Keratinocyte (primary cell): ENCODE measurements around the gene SCAMP4. TPM values are rescaled to one million over a fixed set of nuclear protein-coding genes. Genes with fewer than 3 reads are reported as not detected.

Experiments
- DNase-seq: peaks from one replicate; pipeline ENCODE4 v3.0.0-alpha.2; 2011; ENCODE audit warnings: low read depth, missing footprints, low spot score
- FAIRE-seq: peaks from 2 replicates; lab custom pipeline; 2011; peaks lifted over from hg19 to GRCh38; lab: Jason Lieb, UNC
- H2AFZ ChIP-seq: 2 replicates; pipeline ENCODE4 v1.6.0; 2012; ENCODE audit warnings: low read length, control low read depth, inconsistent platforms; ENCODE audit not compliant: control insufficient read depth
- H3K27ac ChIP-seq: 2 replicates; pipeline ENCODE4 v1.5.1; 2011; ENCODE audit warnings: low read length; ENCODE audit not compliant: control insufficient read depth, insufficient read depth
- H3K27me3 ChIP-seq: 3 replicates; pipeline ENCODE4 v1.6.0; 2011; ENCODE audit warnings: low read length; ENCODE audit not compliant: control insufficient read depth, insufficient read depth; ENCODE audit errors: extremely low read depth
- H3K36me3 ChIP-seq, 2 experiments: 2 replicates in 1 of 2; 3 replicates in 1 of 2; pipeline ENCODE4 v1.5.1; 2011; ENCODE audit warnings: low read length in 2 of 2, mild to moderate bottlenecking in 1 of 2; ENCODE audit not compliant: control insufficient read depth in 2 of 2, insufficient read depth in 2 of 2; ENCODE audit errors: extremely low read depth in 1 of 2
- H3K4me1 ChIP-seq: 3 replicates; pipeline ENCODE4 v1.5.1; 2011; ENCODE audit warnings: low read length; ENCODE audit not compliant: control insufficient read depth, insufficient read depth; ENCODE audit errors: extremely low read depth
- H3K4me2 ChIP-seq: 3 replicates; pipeline ENCODE4 v1.6.0; 2011; ENCODE audit warnings: low read depth, low read length; ENCODE audit not compliant: control insufficient read depth, insufficient read depth; ENCODE audit errors: extremely low read depth
- H3K4me3 ChIP-seq, 3 experiments: fragments of 200-600 bp in 1 of 3; sonication (generic) in 1 of 3; 2 replicates in 2 of 3; 3 replicates in 1 of 3; pipeline ENCODE4 v1.5.1; 2011 to 2016; ENCODE audit warnings: low read length in 3 of 3, mild to moderate bottlenecking in 3 of 3, control low read depth in 2 of 3, inconsistent platforms in 1 of 3, low read depth in 1 of 3, mixed read lengths in 1 of 3, mixed run types in 1 of 3, moderate library complexity in 1 of 3; ENCODE audit not compliant: control insufficient read depth in 2 of 3, insufficient read depth in 2 of 3; ENCODE audit errors: extremely low read depth in 1 of 3
- H3K79me2 ChIP-seq: 2 replicates; pipeline ENCODE4 v1.6.0; 2012; ENCODE audit warnings: low read length; ENCODE audit not compliant: control insufficient read depth, insufficient read depth
- H3K9ac ChIP-seq: 3 replicates; pipeline ENCODE4 v1.6.0; 2011; ENCODE audit warnings: low read length; ENCODE audit not compliant: control insufficient read depth, insufficient read depth; ENCODE audit errors: extremely low read depth
- H3K9me1 ChIP-seq: 3 replicates; pipeline ENCODE4 v1.6.0; 2011; ENCODE audit warnings: low read length; ENCODE audit not compliant: control insufficient read depth, insufficient read depth; ENCODE audit errors: extremely low read depth
- H3K9me3 ChIP-seq: 2 replicates; pipeline ENCODE4 v1.5.1; 2012; ENCODE audit warnings: low read depth, low read length; ENCODE audit not compliant: control insufficient read depth
- H4K20me1 ChIP-seq: 3 replicates; pipeline ENCODE4 v1.6.0; 2011; ENCODE audit warnings: low read length; ENCODE audit not compliant: control insufficient read depth, insufficient read depth; ENCODE audit errors: extremely low read depth
- EZH2 ChIP-seq: IDR thresholded peaks from one replicate; pipeline ENCODE4 v1.6.1; 2012; ENCODE audit warnings: inconsistent platforms, mild to moderate bottlenecking, low read length, moderate library complexity
- dilution Hi-C: fragments of 300-500 bp; cut with MboI; formaldehyde crosslinking; loops from one replicate; pipeline ENCODE4 v1.7.0; 2020; ENCODE audit warnings: low sequenced_read_pairs; ENCODE audit not compliant: extremely low pct_ligation_motif_present
- polyA plus RNA-seq, 5 experiments: library from polyadenylated mRNA; depleted of rRNA in 3 of 5; stranded (reverse) in 3 of 5; stranded (forward) in 1 of 5; unstranded in 1 of 5; fragments of >200 nt; gene quantifications; 1 replicate in 1 of 5; 2 replicates in 3 of 5; 3 replicates in 1 of 5; pipeline versions ENCODE4 v1.2.1 to v1.2.3, GENCODE V29; 2011 to 2012; ENCODE audit warnings: missing spikeins in 2 of 5, low read depth in 1 of 5, low replicate concordance in 1 of 5
- TF ChIP-seq, protein P1 (sequence below), 3 experiments: IDR thresholded peaks in 1 of 3; conservative IDR thresholded peaks in 1 of 3; optimal IDR thresholded peaks in 1 of 3; 2 replicates in 2 of 3; 3 replicates in 1 of 3; pipeline versions ENCODE3 to v1.5.1; 2011; ENCODE audit warnings: low read length in 3 of 3, mild to moderate bottlenecking in 3 of 3, moderate library complexity in 2 of 3, control low read depth in 1 of 3, inconsistent platforms in 1 of 3; ENCODE audit not compliant: insufficient read depth in 2 of 3; ENCODE audit errors: extremely low read depth in 1 of 3

The SCAMP4 gene
- polyA plus RNA-seq, 1 donor (not counting 4 experiments of a cell fraction or from before 2014, with no cell fraction given), result 4.8 TPM

DNA sequence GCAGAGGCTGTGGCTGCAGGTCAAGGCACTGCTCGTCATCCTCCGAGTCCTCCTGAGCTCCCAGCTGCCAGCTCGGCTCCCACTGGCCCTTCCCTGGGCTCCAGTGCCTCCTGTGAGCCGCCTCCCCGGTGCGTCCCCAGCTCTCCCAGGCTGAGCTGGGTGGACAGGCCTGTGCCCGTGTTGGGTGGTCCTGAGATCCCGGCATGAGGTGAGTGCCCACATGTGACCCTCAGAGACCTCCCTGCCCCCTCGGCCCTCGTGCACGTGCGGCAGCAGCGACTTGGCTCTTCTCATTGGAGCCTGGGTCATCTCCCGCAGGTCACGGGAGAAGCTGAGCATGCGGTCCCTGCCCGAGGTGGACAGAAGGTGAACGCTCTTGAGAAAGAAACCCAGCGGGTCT, 15.4 kb downstream of the SCAMP4 start:
- FAIRE-seq (no peak), DNase-seq (no peak)
- H3K36me3 ChIP-seq, result peaks cover 22 to 30% of the 10 kb centered on the region in 2 experiments
- no peak overlapping the region for H2AFZ ChIP-seq
- no peaks in the 10 kb centered on the region for H3K4me1 ChIP-seq
- TF ChIP-seq, protein P1, sequence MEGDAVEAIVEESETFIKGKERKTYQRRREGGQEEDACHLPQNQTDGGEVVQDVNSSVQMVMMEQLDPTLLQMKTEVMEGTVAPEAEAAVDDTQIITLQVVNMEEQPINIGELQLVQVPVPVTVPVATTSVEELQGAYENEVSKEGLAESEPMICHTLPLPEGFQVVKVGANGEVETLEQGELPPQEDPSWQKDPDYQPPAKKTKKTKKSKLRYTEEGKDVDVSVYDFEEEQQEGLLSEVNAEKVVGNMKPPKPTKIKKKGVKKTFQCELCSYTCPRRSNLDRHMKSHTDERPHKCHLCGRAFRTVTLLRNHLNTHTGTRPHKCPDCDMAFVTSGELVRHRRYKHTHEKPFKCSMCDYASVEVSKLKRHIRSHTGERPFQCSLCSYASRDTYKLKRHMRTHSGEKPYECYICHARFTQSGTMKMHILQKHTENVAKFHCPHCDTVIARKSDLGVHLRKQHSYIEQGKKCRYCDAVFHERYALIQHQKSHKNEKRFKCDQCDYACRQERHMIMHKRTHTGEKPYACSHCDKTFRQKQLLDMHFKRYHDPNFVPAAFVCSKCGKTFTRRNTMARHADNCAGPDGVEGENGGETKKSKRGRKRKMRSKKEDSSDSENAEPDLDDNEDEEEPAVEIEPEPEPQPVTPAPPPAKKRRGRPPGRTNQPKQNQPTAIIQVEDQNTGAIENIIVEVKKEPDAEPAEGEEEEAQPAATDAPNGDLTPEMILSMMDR (optimal IDR thresholded peaks at IDR 0.05 in 1 of 3, IDR thresholded peaks at IDR 0.05 in 1 of 3, conservative IDR thresholded peaks at IDR 0.05 in 1 of 3; ENCODE audit: extremely low read depth in 1 of 3, insufficient read depth in 2 of 3, low read length in 3 of 3), result no peak
- TF ChIP-seq EZH2, result no peak
- no peaks in the 10 kb centered on the region for H3K9me3 ChIP-seq
- no peak overlapping the region for H3K4me3 ChIP-seq
- H3K9ac ChIP-seq, result no peak overlapping the region
- no peak overlapping the region for H3K4me2 ChIP-seq
- no peaks in the 10 kb centered on the region for H3K79me2 ChIP-seq
- H3K27ac ChIP-seq, result no peak overlapping the region
- dilution Hi-C loops, result no loop called here
- H4K20me1 ChIP-seq, result no peaks in the 10 kb centered on the region
- no peaks in the 10 kb centered on the region for H3K9me1 ChIP-seq
- no peaks in the 10 kb centered on the region for H3K27me3 ChIP-seq

DNA sequence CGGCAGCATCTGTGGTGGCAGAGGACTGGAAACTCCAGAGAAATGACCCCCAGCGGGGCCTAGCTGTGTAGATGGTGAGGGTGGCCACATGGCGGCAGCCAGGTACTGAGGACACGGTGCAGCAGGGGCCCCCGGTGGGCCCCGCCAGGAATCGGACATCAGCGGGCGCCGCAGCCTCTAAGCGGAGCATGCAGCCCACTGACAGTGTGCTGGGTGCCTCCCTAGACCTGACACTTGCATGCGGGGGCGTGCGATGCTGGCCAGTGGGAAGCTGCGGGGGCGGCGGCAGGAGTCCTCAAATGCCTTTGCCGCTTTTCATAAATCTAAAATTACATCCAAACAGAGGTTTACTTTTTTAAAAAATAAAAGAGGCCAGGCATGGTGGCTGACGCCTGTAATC, 16.1 kb downstream of the SCAMP4 start:
- dilution Hi-C loops, result no loop called here
- TF ChIP-seq, protein P1 (optimal IDR thresholded peaks at IDR 0.05 in 1 of 3, IDR thresholded peaks at IDR 0.05 in 1 of 3, conservative IDR thresholded peaks at IDR 0.05 in 1 of 3; ENCODE audit: extremely low read depth in 1 of 3, insufficient read depth in 2 of 3, low read length in 3 of 3), result no peak
- no peak for TF ChIP-seq EZH2
- H3K9ac ChIP-seq, result no peak overlapping the region
- peaks cover 20 to 30% of the 10 kb centered on the region in 2 experiments for H3K36me3 ChIP-seq
- H2AFZ ChIP-seq, result no peak overlapping the region
- no peak overlapping the region for H3K27ac ChIP-seq
- H3K27me3 ChIP-seq, result no peaks in the 10 kb centered on the region
- no peaks in the 10 kb centered on the region for H4K20me1 ChIP-seq
- H3K4me2 ChIP-seq, result no peak overlapping the region
- FAIRE-seq, result no peak
- no peaks in the 10 kb centered on the region for H3K9me1 ChIP-seq
- H3K9me3 ChIP-seq, result no peaks in the 10 kb centered on the region
- H3K4me3 ChIP-seq, result no peak overlapping the region
- H3K4me1 ChIP-seq, result no peaks in the 10 kb centered on the region
- no peaks in the 10 kb centered on the region for H3K79me2 ChIP-seq
- no peak for DNase-seq
